Neural progenitor cell (in vitro differentiated cells): Measurements from ENCODE around the gene IGFBP4. TPM values are rescaled to one million over a fixed set of nuclear protein-coding genes. Genes with fewer than 3 reads are reported as not detected.
A peak's percentile ranks its signal among the peaks of the same experiment; 100 is the strongest.

Experiments used
- DNase-seq: peaks from one replicate; pipeline ENCODE4 v3.0.0-alpha.2; 2016; ENCODE audit warnings: low spot score
- H2AFZ ChIP-seq: fragments of 200-600 bp; sonication (generic); replicated peaks from 2 replicates; pipeline ENCODE4 v1.6.1; 2016; ENCODE audit warnings: antibody characterized with exemption
- H3F3A ChIP-seq: fragments of 200-600 bp; sonication (generic); 2 replicates; pipeline ENCODE4 v1.6.1; 2016; ENCODE audit warnings: antibody characterized with exemption, low read depth
- H3K27ac ChIP-seq: fragments of 200-600 bp; sonication (generic); 2 replicates; pipeline ENCODE4 v1.5.1; 2016; ENCODE audit warnings: mild to moderate bottlenecking
- H3K27me3 ChIP-seq: fragments of 200-600 bp; sonication (generic); 2 replicates; pipeline ENCODE4 v1.6.1; 2016; ENCODE audit warnings: mild to moderate bottlenecking, moderate library complexity
- H3K36me3 ChIP-seq: fragments of 200-600 bp; sonication (generic); 2 replicates; pipeline ENCODE4 v1.5.1; 2016
- H3K4me1 ChIP-seq: fragments of 200-600 bp; sonication (generic); 2 replicates; pipeline ENCODE4 v1.6.1; 2016; ENCODE audit warnings: mixed run types
- H3K4me2 ChIP-seq: fragments of 200-600 bp; sonication (generic); 2 replicates; pipeline ENCODE4 v1.6.1; 2016
- H3K4me3 ChIP-seq: fragments of 200-600 bp; sonication (generic); 2 replicates; pipeline ENCODE4 v1.5.1; 2016
- H3K79me2 ChIP-seq: fragments of 200-600 bp; sonication (generic); 2 replicates; pipeline ENCODE4 v1.6.1; 2016; ENCODE audit warnings: low read depth
- H3K9ac ChIP-seq: fragments of 200-600 bp; sonication (generic); 2 replicates; pipeline ENCODE4 v1.6.1; 2016
- H3K9me3 ChIP-seq: fragments of 200-600 bp; sonication (generic); 2 replicates; pipeline ENCODE4 v1.5.1; 2016; ENCODE audit warnings: low read depth
- H4K20me1 ChIP-seq: fragments of 200-600 bp; sonication (generic); 2 replicates; pipeline ENCODE4 v1.6.1; 2016; ENCODE audit warnings: low read depth
- H3K27ac Mint-ChIP-seq: 3 replicates; pipeline ENCODE4 v1.8.0; 2021; ENCODE audit warnings: mixed read lengths
- H3K27me3 Mint-ChIP-seq: 2 replicates; pipeline ENCODE4 v1.8.0; 2022; ENCODE audit warnings: low read depth, mild to moderate bottlenecking, inconsistent platforms, moderate library complexity, mixed read lengths; ENCODE audit not compliant: insufficient read depth
- H3K36me3 Mint-ChIP-seq: 3 replicates; pipeline ENCODE4 v1.8.0; 2021; ENCODE audit warnings: mixed read lengths
- H3K4me1 Mint-ChIP-seq: 3 replicates; pipeline ENCODE4 v1.8.0; 2021; ENCODE audit warnings: mixed read lengths
- H3K4me3 Mint-ChIP-seq: 3 replicates; pipeline ENCODE4 v1.8.0; 2021; ENCODE audit warnings: mild to moderate bottlenecking, moderate library complexity, mixed read lengths
- H3K9me3 Mint-ChIP-seq: 3 replicates; pipeline ENCODE4 v1.8.0; 2020; ENCODE audit warnings: mixed read lengths
- EZH2 ChIP-seq: fragments of 200-600 bp; sonication (generic); IDR thresholded peaks from 2 replicates; pipeline ENCODE4 v1.6.1; 2017; ENCODE audit warnings: antibody characterized with exemption, mild to moderate bottlenecking, moderate library complexity
- EZH2phosphoT487 ChIP-seq: fragments of 200-600 bp; sonication (generic); IDR thresholded peaks from 2 replicates; pipeline ENCODE4 v1.6.1; 2017; ENCODE audit warnings: antibody characterized with exemption
- total RNA-seq: library from RNA; depleted of rRNA; stranded (reverse); fragments of >200 nt; gene quantifications from 2 replicates; pipeline ENCODE4 v1.2.3, GENCODE V29; 2015; ENCODE audit warnings: low replicate concordance
- TF ChIP-seq, protein P1 (sequence below): fragments of 200-600 bp; sonication (generic); IDR thresholded peaks from 2 replicates; pipeline ENCODE4 v1.5.1; 2017; ENCODE audit warnings: antibody characterized with exemption, mild to moderate bottlenecking

The IGFBP4 gene
- total RNA-seq, 1 donor from 2014 or later = 14.4 TPM

DNA sequence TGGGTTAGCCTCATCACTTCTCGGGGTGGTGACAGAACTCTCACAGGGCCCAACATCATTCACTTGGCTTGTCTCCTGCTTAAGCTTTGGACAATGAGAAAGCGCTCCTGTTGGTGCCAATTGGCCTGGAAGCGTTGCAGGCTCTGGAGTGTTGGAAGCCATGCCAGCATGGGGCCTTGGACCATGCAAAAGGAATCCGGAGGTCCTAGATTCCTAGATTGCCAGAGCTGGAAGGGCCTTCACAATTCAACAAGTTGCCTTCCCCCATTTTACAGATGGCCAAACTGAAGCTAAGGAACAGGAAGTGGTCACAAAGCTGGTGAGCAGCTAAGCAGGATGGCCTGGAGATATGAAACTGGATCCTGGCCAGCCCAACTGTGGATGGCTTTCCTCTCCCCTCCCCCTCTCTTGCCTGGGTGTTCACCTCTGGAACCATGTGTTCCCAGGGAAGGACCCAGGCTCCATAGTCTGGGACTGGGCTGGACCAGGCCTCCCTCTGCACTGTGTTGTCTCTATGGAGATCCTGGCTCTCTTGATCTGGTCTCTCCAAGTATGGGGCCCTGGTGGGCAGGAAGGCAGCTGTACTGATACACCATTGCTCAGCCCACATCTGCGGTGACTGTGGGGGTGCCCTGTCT lies 6.0 kb upstream of the IGFBP4 start:
- Mint-ChIP-seq H3K27ac (no peak overlapping the region), H3K4me3 (no peak overlapping the region), H3K36me3 (no peaks in the 10 kb centered on the region), H3K4me1 (peaks cover 12% of the 10 kb centered on the region), H3K9me3 (no peaks in the 10 kb centered on the region), H3K27me3 (peaks cover 5% of the 10 kb centered on the region)
- DNase-seq = no peak
- no peak overlapping the region for H3K9ac ChIP-seq
- H3K27me3 ChIP-seq = peaks cover under 1% of the 10 kb centered on the region
- H4K20me1 ChIP-seq = no peaks in the 10 kb centered on the region
- TF ChIP-seq EZH2 (no peak), EZH2phosphoT487 (no peak)
- TF ChIP-seq, protein P1, sequence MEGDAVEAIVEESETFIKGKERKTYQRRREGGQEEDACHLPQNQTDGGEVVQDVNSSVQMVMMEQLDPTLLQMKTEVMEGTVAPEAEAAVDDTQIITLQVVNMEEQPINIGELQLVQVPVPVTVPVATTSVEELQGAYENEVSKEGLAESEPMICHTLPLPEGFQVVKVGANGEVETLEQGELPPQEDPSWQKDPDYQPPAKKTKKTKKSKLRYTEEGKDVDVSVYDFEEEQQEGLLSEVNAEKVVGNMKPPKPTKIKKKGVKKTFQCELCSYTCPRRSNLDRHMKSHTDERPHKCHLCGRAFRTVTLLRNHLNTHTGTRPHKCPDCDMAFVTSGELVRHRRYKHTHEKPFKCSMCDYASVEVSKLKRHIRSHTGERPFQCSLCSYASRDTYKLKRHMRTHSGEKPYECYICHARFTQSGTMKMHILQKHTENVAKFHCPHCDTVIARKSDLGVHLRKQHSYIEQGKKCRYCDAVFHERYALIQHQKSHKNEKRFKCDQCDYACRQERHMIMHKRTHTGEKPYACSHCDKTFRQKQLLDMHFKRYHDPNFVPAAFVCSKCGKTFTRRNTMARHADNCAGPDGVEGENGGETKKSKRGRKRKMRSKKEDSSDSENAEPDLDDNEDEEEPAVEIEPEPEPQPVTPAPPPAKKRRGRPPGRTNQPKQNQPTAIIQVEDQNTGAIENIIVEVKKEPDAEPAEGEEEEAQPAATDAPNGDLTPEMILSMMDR = no peak
- H3K79me2 ChIP-seq = no peaks in the 10 kb centered on the region
- H3K9me3 ChIP-seq = no peaks in the 10 kb centered on the region
- H2AFZ ChIP-seq = no peak overlapping the region
- H3K4me2 ChIP-seq = no peak overlapping the region
- peaks cover 10% of the 10 kb centered on the region for H3K4me1 ChIP-seq
- no peaks in the 10 kb centered on the region for H3F3A ChIP-seq
- H3K36me3 ChIP-seq = no peaks in the 10 kb centered on the region
- no peak overlapping the region for H3K4me3 ChIP-seq
- no peak overlapping the region for H3K27ac ChIP-seq

DNA sequence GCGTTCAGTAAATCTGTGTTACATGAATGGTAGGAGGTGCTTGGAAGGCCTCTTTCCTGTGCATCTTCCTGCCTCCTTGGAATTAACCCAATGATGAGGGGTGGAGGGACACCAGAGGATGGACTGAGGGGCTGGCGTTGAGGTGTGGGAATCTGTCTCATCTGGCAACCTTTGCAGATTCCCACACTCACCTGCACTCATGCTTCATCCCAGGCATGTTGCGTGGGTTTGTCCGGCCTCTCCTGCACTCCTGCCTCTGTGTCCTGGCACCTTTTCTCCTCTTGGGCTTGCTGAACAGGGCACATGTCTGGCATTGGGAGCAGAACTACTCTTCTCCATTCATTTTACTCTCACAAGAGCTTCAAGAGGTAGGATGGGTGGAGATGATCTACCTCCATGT lies 3.1 kb upstream of the IGFBP4 start:
- Histone ChIP-seq H2AFZ (no peak overlapping the region), H3K4me2 (no peak overlapping the region), H3K4me1 (peaks cover 13% of the 10 kb centered on the region), H4K20me1 (no peaks in the 10 kb centered on the region), H3K79me2 (peaks cover 3% of the 10 kb centered on the region), H3K27me3 (peaks cover 6% of the 10 kb centered on the region), H3K9ac (no peak overlapping the region), H3F3A (peaks cover 12% of the 10 kb centered on the region), H3K9me3 (no peaks in the 10 kb centered on the region), H3K36me3 (no peaks in the 10 kb centered on the region), H3K4me3 (no peak overlapping the region), H3K27ac (no peak overlapping the region)
- TF ChIP-seq, protein P1 = no peak
- TF ChIP-seq EZH2phosphoT487 = no peak
- no peak for TF ChIP-seq EZH2
- peaks cover 10% of the 10 kb centered on the region for H3K27me3 Mint-ChIP-seq
- no peaks in the 10 kb centered on the region for H3K9me3 Mint-ChIP-seq
- no peak overlapping the region for H3K27ac Mint-ChIP-seq
- H3K4me3 Mint-ChIP-seq = no peak overlapping the region
- H3K36me3 Mint-ChIP-seq = no peaks in the 10 kb centered on the region
- no peak for DNase-seq
- peaks cover 19% of the 10 kb centered on the region for H3K4me1 Mint-ChIP-seq

DNA sequence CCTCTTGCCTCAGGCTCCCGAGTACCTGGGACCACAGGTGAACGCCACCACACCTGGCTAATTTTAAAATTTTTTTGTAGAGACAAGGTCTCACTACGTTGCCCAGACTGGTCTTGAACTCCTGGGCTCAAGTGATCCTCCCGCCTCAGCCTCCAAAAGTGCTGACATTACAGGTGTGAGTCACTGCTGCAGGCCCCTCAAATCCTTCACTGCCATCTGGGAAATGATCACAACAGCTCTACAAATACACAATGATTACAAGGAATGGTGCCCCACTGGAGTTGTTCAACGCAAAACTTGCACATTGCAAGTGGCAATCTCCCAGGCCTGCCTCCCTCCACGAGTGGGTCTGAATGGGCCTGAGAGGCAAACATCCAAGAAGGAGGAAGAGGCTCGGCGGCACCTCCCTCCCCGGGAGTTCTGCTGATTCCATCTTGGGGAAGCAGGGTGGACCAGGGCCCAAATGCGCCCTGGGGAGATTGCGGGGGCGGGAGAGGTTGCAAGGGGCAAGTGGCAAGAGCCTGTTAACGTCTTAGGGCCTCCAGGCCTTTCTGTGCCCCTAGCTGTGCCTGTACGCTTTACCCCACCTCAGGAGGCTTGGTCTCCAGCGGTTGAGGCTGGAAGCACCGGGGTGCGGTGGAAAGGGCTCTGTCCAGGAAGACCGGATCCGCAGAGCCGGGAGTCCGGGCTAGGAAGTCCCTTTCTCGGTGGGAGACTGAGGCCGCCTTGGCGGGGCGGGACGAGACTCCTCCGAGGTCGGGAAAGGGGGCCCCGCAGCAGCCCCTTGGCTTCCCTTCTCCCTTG lies 656 bp upstream of the IGFBP4 start:
- peaks cover 25% of the 10 kb centered on the region for H3K4me1 Mint-ChIP-seq
- H3K4me3 Mint-ChIP-seq = peak overlapping the region; percentile 80
- Histone ChIP-seq H3K27ac (no peak overlapping the region), H3K4me1 (peaks cover 13% of the 10 kb centered on the region), H4K20me1 (no peaks in the 10 kb centered on the region), H3K36me3 (no peaks in the 10 kb centered on the region), H3K27me3 (peaks cover 6% of the 10 kb centered on the region), H3K4me3 (peak overlapping the region; percentile 55), H3K9me3 (no peaks in the 10 kb centered on the region), H2AFZ (peak overlapping the region; percentile 53), H3K79me2 (peaks cover 6% of the 10 kb centered on the region), H3K4me2 (peak overlapping the region; percentile 89), H3F3A (peaks cover 14% of the 10 kb centered on the region), H3K9ac (no peak overlapping the region)
- TF ChIP-seq EZH2phosphoT487 = peak; percentile 20
- TF ChIP-seq, protein P1 = no peak
- no peaks in the 10 kb centered on the region for H3K36me3 Mint-ChIP-seq
- peak overlapping the region; percentile 18 for H3K27ac Mint-ChIP-seq
- H3K9me3 Mint-ChIP-seq = no peaks in the 10 kb centered on the region
- no peak for DNase-seq
- peaks cover 8% of the 10 kb centered on the region for H3K27me3 Mint-ChIP-seq
